Body of pancreas (tissue), 4 donors: ENCODE results near the gene DUOX2. TPM values are rescaled to one million over a fixed set of nuclear protein-coding genes. Genes with fewer than 3 reads are reported as not detected.
A peak's percentile ranks its signal among the peaks of the same experiment; 100 is the strongest.

Experiments used
- ATAC-seq: fragments of 150-250 bp; one replicate; pipeline ENCODE4 v1.9.1; 2016
- DNase-seq, 4 donors: peaks; one replicate each; pipeline ENCODE4 v3.0.0-alpha.2; 2019
- H3K27ac ChIP-seq, 4 donors: fragments of 200-600 bp; sonication (generic); 1 replicate in 3 of 4; 2 replicates in 1 of 4; pipeline versions ENCODE4 v1.5.1 to v1.6.1; 2016 to 2019; ENCODE audit warnings: mild to moderate bottlenecking in 1 of 4, mixed read lengths in 1 of 4, moderate library complexity in 1 of 4
- H3K27me3 ChIP-seq, 2 donors: fragments of 200-600 bp; sonication (generic); one replicate each; pipeline ENCODE4 v1.6.0; 2016; ENCODE audit warnings: mild to moderate bottlenecking in 1 of 2
- H3K36me3 ChIP-seq, 2 donors: fragments of 200-600 bp; sonication (generic); replicated peaks in 1 of 2; 2 replicates each; pipeline ENCODE4 v1.5.1; 2016; ENCODE audit warnings: low read depth in 2 of 2; ENCODE audit not compliant: insufficient read depth in 1 of 2
- H3K4me1 ChIP-seq: fragments of 200-600 bp; sonication (generic); one replicate; pipeline ENCODE4 v1.6.0; 2016
- H3K4me3 ChIP-seq, 2 donors: fragments of 200-600 bp; sonication (generic); 1 replicate in 1 of 2; 2 replicates in 1 of 2; pipeline ENCODE4 v1.5.1; 2016 to 2019
- H3K9me3 ChIP-seq, 3 donors: fragments of 200-600 bp; sonication (generic); 1 replicate in 2 of 3; 2 replicates in 1 of 3; pipeline ENCODE4 v1.5.1; 2016
- POLR2A ChIP-seq, 3 donors: fragments of 450-650 bp; IDR thresholded peaks; one replicate each; pipeline ENCODE4 v1.6.1; 2016; ENCODE audit warnings: antibody characterized with exemption in 3 of 3, mild to moderate bottlenecking in 2 of 3
- WGBS, 2 donors: methylation state at CpG; one replicate each; pipeline ENCODE4 v1.1.5; 2017; 5-methylcytosine and 5-hydroxymethylcytosine counted together
- intact Hi-C: fragments of 100-400 bp; cut with DNase I; formaldehyde crosslinking; loops from one replicate; pipeline ENCODE4 v1.15.1; 2023
- total RNA-seq, 2 donors: library from RNA; depleted of rRNA; stranded (reverse); fragments of >200 nt; gene quantifications; one replicate each; pipeline ENCODE4 v1.1.0, GENCODE V29; 2016
- TF ChIP-seq, protein P1 (sequence below), 7 experiments: fragments of 450-650 bp in 4 of 7; fragments of 200-600 bp in 3 of 7; sonication (generic) in 3 of 7; IDR thresholded peaks; one replicate each; pipeline ENCODE4 v1.5.1; 2016 to 2019; ENCODE audit warnings: antibody characterized with exemption in 7 of 7

The DUOX2 gene
- total RNA-seq, 2 donors from 2014 or later, result under 0.01 to 0.26 TPM

DNA sequence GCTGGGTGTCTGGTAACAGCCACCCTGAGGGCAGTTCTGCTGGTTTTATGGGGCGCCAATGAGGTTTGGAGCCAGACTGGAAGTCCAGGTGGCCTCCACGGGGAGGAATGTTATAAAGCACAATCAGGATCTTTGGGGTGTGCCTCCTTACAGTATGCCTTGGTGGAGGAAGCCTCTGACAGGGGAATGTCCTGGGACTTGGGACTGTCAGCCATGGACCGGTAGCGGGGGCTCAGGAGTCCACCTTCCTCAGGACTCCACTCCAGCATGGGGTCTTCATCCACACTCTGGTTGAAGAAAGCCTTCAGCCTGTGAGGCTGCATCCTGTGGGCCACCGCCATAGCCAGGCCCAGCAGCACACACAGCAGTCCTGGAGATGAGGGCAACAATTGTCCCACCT, 5.0 kb upstream of the DUOX2 start:
- Histone ChIP-seq H3K4me1 (peaks cover 18% of the 10 kb centered on the region), H3K4me3 (no peak overlapping the region), H3K36me3 (no peaks in the 10 kb centered on the region), H3K27me3 (peaks cover 0 to 12% of the 10 kb centered on the region in 2 donors), H3K9me3 (no peaks in the 10 kb centered on the region), H3K27ac (no peak overlapping the region)
- intact Hi-C loops, result no loop called here
- ATAC-seq (no peak), DNase-seq (no peak)
- 83 to 88% methylated on average over 2 to 5 of the region's 5 CpGs for WGBS, 2 donors
- TF ChIP-seq, protein P1, sequence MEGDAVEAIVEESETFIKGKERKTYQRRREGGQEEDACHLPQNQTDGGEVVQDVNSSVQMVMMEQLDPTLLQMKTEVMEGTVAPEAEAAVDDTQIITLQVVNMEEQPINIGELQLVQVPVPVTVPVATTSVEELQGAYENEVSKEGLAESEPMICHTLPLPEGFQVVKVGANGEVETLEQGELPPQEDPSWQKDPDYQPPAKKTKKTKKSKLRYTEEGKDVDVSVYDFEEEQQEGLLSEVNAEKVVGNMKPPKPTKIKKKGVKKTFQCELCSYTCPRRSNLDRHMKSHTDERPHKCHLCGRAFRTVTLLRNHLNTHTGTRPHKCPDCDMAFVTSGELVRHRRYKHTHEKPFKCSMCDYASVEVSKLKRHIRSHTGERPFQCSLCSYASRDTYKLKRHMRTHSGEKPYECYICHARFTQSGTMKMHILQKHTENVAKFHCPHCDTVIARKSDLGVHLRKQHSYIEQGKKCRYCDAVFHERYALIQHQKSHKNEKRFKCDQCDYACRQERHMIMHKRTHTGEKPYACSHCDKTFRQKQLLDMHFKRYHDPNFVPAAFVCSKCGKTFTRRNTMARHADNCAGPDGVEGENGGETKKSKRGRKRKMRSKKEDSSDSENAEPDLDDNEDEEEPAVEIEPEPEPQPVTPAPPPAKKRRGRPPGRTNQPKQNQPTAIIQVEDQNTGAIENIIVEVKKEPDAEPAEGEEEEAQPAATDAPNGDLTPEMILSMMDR (IDR thresholded peaks at IDR 0.05), result no peak
- TF ChIP-seq POLR2A (IDR thresholded peaks at IDR 0.05), result no peak

- intact Hi-C loops, result no loop called here
- Histone ChIP-seq H3K36me3 (no peaks in the 10 kb centered on the region), H3K27me3 (peaks cover 0 to 20% of the 10 kb centered on the region in 2 donors), H3K27ac (no peak overlapping the region), H3K9me3 (no peaks in the 10 kb centered on the region), H3K4me3 (no peak overlapping the region), H3K4me1 (peaks cover 27% of the 10 kb centered on the region)
- ATAC-seq (peak; percentile 98), DNase-seq (peak; percentile 91 to 94 (median 92))
- WGBS, 2 donors, result 0 to 1% methylated on average over 12 to 14 of the region's 14 CpGs
- TF ChIP-seq, protein P1 (IDR thresholded peaks at IDR 0.05), result peak; percentile 93 to 99 (median 99)
- no peak for TF ChIP-seq POLR2A (IDR thresholded peaks at IDR 0.05)
Measured at GRCh38 chr15:45118131-45118588, 4.2 kb upstream of the DUOX2 start.

DNA sequence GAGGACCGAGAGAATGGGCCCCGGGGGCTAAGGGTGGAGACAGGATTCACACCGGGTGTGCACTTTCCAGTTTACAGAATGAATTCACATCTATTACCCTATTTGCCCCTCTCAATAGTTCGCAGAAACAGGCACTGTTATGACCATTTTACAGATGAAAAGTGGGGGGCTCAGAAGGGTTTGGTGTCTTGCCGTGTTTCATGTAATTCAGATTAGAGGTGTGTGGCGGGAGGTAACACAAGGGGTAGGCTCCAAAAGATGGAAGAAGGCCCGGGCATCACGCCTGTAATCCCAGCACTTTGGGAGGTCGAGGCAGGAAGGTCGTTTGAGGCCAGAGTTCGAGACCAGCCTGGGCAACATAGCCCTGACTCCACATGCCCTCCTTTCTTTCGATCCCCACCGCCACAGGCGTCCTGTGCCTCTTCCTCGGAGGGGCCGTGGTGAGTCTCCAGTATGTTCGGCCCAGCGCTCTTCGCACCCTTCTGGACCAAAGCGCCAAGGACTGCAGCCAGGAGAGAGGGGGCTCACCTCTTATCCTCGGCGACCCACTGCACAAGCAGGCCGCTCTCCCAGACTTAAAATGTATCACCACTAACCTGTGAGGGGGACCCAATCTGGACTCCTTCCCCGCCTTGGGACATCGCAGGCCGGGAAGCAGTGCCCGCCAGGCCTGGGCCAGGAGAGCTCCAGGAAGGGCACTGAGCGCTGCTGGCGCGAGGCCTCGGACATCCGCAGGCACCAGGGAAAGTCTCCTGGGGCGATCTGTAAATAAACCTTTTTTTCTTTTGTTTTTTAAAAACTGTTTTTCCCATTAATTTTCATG, 3.5 kb upstream of the DUOX2 start:
- WGBS, 2 donors, result 35 to 37% methylated on average over 27 to 32 of the region's 33 CpGs
- H3K27me3 ChIP-seq, result peaks cover 0 to 26% of the 10 kb centered on the region in 2 donors
- H3K27ac ChIP-seq, result no peak overlapping the region
- peak; percentile 30 for ATAC-seq
- intact Hi-C loops, result no loop called here
- DNase-seq, result no peak
- H3K36me3 ChIP-seq, result no peaks in the 10 kb centered on the region
- H3K9me3 ChIP-seq, result no peaks in the 10 kb centered on the region
- H3K4me1 ChIP-seq, result peaks cover 33% of the 10 kb centered on the region
- H3K4me3 ChIP-seq, result no peak overlapping the region
- no peak for TF ChIP-seq POLR2A (IDR thresholded peaks at IDR 0.05)
- TF ChIP-seq, protein P1 (IDR thresholded peaks at IDR 0.05), result no peak

- Histone ChIP-seq H3K27me3 (peaks cover 0 to 34% of the 10 kb centered on the region in 2 donors), H3K4me1 (peaks cover 41% of the 10 kb centered on the region), H3K4me3 (no peak overlapping the region), H3K36me3 (no peaks in the 10 kb centered on the region), H3K27ac (no peak overlapping the region), H3K9me3 (no peaks in the 10 kb centered on the region)
- 16 to 28% methylated on average over 30 to 64 of the region's 65 CpGs for WGBS, 2 donors
- intact Hi-C loops, result no loop called here
- ATAC-seq, result no peak
- DNase-seq, result no peak
- TF ChIP-seq POLR2A (IDR thresholded peaks at IDR 0.05), result no peak
- TF ChIP-seq, protein P1 (IDR thresholded peaks at IDR 0.05), result no peak
Measured at GRCh38 chr15:45116482-45117307, 2.7 kb upstream of the DUOX2 start.
